Erythroblast (primary cell): ENCODE data around the gene OR7G2.

Source experiments
- GATA1 ChIP-seq: IDR thresholded peaks from 2 replicates; pipeline ENCODE4 v1.6.1; 2011; ENCODE audit warnings: low read depth, mild to moderate bottlenecking, control low read depth, low read length, moderate library complexity
- POLR2A ChIP-seq: IDR thresholded peaks from 2 replicates; pipeline ENCODE4 v1.6.1; 2011; ENCODE audit warnings: mild to moderate bottlenecking, low read length

DNA sequence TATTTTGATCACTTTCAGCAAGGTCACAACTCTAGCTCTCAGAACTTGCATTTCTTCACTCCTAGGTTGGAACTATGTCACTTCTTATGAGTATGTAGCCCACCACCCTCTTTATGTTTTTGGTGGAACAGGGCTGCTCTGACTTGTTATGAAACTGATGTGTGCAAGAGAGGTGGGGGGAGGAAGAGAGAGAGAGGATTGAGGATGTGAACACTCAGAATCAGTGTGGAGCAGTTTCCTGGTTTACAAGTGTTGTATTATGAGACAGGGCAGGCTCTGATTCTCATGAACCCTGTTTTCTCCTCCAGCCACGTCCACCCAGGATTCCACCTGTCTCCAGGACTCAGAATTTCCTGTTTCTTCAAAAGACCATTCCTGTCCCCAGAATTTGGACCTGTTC lies 49.0 kb upstream of the OR7G2 start:
- TF ChIP-seq POLR2A (no peak), GATA1 (no peak)
